22Rv1 (cell line): ENCODE measurements around the gene PREP.

ENCODE experiments used
- ZFX ChIP-seq: fragments of 450-650 bp; IDR thresholded peaks from 2 replicates; pipeline ENCODE4 v1.6.1; 2017; ENCODE audit warnings: antibody characterized with exemption, borderline replicate concordance
- TF ChIP-seq, protein P1 (sequence below): fragments of 450-650 bp; IDR thresholded peaks from 2 replicates; pipeline ENCODE4 v1.5.1; 2017; ENCODE audit warnings: mild to moderate bottlenecking

DNA sequence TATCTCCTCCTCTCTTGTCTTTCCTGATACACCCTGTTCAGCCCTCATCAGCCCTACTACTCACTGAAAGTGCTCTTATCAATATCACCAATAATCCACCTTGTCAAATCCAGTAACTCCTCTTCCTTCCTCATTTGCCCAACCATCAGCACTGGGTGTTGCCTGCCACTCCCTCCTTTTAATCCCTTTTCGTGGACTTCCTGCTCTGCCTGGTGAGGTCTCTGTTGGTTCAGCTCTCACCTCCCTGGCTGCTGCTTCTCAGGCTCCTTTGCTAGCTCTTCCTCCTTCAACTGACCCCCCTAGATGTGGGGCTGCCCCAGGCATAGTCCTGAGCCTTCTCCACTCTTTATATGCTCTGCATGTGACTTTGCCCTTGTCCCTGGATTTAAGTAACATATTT lies 92.5 kb downstream of the PREP start:
- TF ChIP-seq, protein P1, sequence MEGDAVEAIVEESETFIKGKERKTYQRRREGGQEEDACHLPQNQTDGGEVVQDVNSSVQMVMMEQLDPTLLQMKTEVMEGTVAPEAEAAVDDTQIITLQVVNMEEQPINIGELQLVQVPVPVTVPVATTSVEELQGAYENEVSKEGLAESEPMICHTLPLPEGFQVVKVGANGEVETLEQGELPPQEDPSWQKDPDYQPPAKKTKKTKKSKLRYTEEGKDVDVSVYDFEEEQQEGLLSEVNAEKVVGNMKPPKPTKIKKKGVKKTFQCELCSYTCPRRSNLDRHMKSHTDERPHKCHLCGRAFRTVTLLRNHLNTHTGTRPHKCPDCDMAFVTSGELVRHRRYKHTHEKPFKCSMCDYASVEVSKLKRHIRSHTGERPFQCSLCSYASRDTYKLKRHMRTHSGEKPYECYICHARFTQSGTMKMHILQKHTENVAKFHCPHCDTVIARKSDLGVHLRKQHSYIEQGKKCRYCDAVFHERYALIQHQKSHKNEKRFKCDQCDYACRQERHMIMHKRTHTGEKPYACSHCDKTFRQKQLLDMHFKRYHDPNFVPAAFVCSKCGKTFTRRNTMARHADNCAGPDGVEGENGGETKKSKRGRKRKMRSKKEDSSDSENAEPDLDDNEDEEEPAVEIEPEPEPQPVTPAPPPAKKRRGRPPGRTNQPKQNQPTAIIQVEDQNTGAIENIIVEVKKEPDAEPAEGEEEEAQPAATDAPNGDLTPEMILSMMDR = no peak
- TF ChIP-seq ZFX = no peak
